NCI-H82 (cell line): ENCODE results near the gene FILIP1.

Experiments
- DNase-seq: peaks from one replicate; lab custom pipeline; 2025; lab: John Stamatoyannopoulos, UW

The FILIP1 gene

GRCh38 chr6:75266716-75267291 is 226.8 kb downstream of the FILIP1 start:
- peak; percentile 49 for DNase-seq

GRCh38 chr6:75263401-75263750 is 230.2 kb downstream of the FILIP1 start:
- DNase-seq, result no peak

- peak; percentile 28 for DNase-seq
These were observed 230.7 kb downstream of the FILIP1 start for GRCh38 chr6:75262716-75263400.

- no peak for DNase-seq
These were observed 232.3 kb downstream of the FILIP1 start for GRCh38 chr6:75261299-75261698.

- DNase-seq, result no peak
These were observed 236.1 kb downstream of the FILIP1 start for GRCh38 chr6:75257343-75258087.

GRCh38 chr6:75250552-75250951 is 243.0 kb downstream of the FILIP1 start:
- DNase-seq, result no peak

GRCh38 chr6:75249837-75250236 is 243.8 kb downstream of the FILIP1 start:
- no peak for DNase-seq

- peak; percentile 15 for DNase-seq
These were observed 247.2 kb downstream of the FILIP1 start for GRCh38 chr6:75246386-75246785.

GRCh38 chr6:75244063-75244584 is 249.5 kb downstream of the FILIP1 start:
- DNase-seq, result peak; percentile 28

- DNase-seq, result peak; percentile 96
These were observed 250.1 kb downstream of the FILIP1 start, which contains the start of gene COX7A2 for GRCh38 chr6:75243333-75244062. Gene COX7A2, minus strand, starts transcription at chr6:75243801. Its CDS starts 67 bp downstream, at chr6:75243734.
